AG09309 (cell line): Measurements from ENCODE around the gene ZNF175.
"Not testable (repeated sequence)": the region's sequence is repeated elsewhere in the genome, so short reads cannot be mapped to it uniquely, and the experiment has no call there.

Experiments used
- DNase-seq: peaks from one replicate; pipeline ENCODE4 v3.0.0-alpha.2; 2010; ENCODE audit warnings: low read depth
- H3K4me3 ChIP-seq: 2 replicates; pipeline ENCODE4 v1.5.1; 2011; ENCODE audit warnings: mild to moderate bottlenecking, low read depth, low read length, moderate library complexity; ENCODE audit not compliant: control insufficient read depth
- CTCF ChIP-seq: IDR thresholded peaks from 2 replicates; pipeline ENCODE4 v1.5.1; 2011; ENCODE audit warnings: mild to moderate bottlenecking, low read depth, low read length, inconsistent platforms; ENCODE audit not compliant: insufficient read depth, control insufficient read depth; ENCODE audit errors: missing control alignments

The ZNF175 gene

GRCh38 chr19:51621178-51621577 is 50.1 kb downstream of the ZNF175 start:
- TF ChIP-seq CTCF, result no peak
- DNase-seq, result no peak
- no peak overlapping the region for H3K4me3 ChIP-seq

DNA sequence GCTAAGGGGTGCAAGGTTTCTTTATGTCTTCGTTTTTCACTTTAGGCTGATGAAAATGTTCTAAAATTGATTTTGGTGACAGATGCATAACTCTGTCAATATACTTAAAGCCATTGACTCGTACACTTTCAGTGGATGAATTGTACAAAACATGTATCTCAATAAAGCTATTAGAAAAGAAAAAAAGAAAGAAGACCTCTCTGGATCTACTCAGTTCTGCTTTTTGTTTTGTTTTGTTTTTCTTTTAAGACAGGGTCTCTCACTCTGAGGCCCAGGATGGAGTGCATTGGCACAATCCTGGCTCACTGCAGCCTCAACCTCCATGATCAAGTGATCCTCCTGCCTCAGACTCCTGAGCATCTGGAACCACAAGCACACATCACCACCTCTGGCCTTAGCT is 55.6 kb downstream of the ZNF175 start:
- TF ChIP-seq CTCF, result no peak
- no peak for DNase-seq
- H3K4me3 ChIP-seq, result no peak overlapping the region

DNA sequence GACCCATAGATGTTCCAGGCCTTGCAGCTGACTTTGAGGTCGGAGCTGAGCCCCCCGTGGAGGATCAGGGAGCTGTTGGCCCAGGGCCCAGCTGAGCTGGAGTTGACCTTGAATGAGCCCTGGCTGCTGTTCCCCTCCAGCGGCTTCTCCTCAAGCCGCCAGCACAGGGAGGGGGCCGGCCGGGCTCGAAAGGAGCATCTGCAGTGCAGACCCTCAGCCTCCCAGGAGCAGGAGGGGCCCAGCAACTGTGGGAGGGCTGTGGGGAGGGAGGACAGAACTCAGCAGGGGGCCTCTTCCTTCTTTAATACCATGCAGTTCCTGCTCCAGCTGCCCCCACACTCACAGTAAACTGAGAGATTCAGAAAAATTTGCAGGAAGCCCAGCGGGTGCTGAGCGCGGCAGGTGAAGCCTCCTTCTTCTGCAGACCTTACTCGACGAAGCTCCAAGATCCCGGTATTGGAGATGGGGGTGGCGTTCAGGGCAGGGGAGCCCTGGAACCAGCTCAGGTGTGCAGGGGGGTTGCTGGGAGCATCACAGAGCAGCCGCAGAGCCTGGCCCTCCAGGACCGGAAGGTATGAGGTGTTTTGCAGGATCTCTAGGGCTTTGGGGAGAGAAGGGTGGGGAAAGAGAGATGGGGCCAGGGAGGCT is 56.5 kb downstream of the ZNF175 start:
- H3K4me3 ChIP-seq, result no peak overlapping the region
- no peak for TF ChIP-seq CTCF
- no peak for DNase-seq

DNA sequence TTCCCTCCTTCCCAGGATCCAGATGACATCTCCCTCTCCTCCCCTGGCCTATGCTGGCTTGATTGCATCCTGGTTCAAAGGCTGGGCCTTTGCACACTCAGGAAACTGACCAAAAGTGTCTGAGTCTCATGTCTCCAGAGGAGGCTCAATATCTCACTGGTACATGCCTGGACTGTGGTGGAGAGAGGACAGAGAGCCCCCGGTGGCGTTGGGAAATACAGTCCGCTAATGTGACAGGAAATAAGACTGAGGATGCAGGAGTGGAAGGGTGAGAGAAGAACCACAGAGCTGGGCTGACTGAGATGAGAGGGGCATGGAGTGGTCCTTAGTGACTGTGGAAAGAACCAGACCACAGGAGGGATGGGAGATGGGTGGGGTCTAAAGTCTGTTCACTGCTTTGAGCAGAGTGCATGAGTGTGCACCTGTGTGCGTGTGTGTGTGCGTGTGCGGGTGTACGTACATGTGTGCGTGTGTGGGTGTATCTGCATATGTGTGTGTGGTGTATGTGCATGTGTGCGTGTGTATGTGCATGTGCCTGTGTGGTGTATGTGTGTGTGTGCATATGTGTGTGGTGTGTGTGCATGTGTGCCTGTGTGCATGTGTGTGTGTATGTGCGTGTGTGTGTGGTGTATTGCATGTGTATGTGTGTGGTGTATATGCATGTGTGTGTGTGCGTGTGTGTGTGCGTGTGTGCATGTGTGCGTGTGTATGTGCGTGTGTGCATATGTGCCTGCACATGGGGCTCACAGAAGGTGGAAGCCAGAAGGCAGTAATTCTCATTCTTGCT is 57.3 kb downstream of the ZNF175 start:
- TF ChIP-seq CTCF, result no peak
- no peak for DNase-seq
- H3K4me3 ChIP-seq, result no peak overlapping the region

GRCh38 chr19:51630315-51630714 is 59.2 kb downstream of the ZNF175 start, which contains the start of gene SIGLEC5:
Gene SIGLEC5 (minus strand): TSS chr19:51630401. CDS start chr19:51630335, 66 bp downstream.
- not testable (repeated sequence) for H3K4me3 ChIP-seq, DNase-seq

- DNase-seq, result no peak
- H3K4me3 ChIP-seq, result no peak overlapping the region
- TF ChIP-seq CTCF, result no peak
These were observed 61.0 kb downstream of the ZNF175 start for GRCh38 chr19:51632126-51632525.

GRCh38 chr19:51637362-51637978 is 66.4 kb downstream of the ZNF175 start:
- H3K4me3 ChIP-seq, result no peak overlapping the region
- no peak for DNase-seq
- peak; percentile 11 for TF ChIP-seq CTCF
